GM21825 (cell line): ENCODE results near the gene FZD4.
"Not testable (repeated sequence)": the region's sequence is repeated elsewhere in the genome, so short reads cannot be mapped to it uniquely, and the experiment has no call there.

Source experiments
- ATAC-seq: cut with Tn5 transposase; IDR thresholded peaks from one replicate; pipeline ENCODE4 v1.9.1; 2021; ENCODE audit warnings: mild to moderate bottlenecking, moderate library complexity; ENCODE audit not compliant: unreplicated experiment

The FZD4 gene

GRCh38 chr11:86916330-86916729 is 38.9 kb downstream of the FZD4 start:
- ATAC-seq: no peak

DNA sequence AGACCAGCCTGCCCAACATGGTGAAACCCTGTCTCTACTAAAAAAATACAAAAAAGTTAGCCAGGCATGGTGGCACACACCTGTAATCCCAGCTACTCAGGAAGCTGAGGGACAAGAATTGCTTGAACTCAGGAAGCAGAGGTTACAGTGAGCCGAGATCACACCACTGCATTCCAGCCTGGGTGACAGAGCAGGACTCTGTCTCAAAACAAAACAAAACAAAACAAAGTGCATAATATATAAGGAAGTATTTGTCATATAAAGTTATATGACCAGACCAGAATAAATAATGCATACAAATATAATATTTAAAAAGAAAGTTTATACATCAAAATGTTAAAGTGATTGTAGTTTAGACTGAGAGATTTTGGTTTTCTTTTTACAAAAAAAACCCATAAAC is 39.3 kb downstream of the FZD4 start:
- not testable (repeated sequence) for ATAC-seq

- no peak for ATAC-seq
Measured at GRCh38 chr11:86914865-86915519, 40.2 kb downstream of the FZD4 start.

DNA sequence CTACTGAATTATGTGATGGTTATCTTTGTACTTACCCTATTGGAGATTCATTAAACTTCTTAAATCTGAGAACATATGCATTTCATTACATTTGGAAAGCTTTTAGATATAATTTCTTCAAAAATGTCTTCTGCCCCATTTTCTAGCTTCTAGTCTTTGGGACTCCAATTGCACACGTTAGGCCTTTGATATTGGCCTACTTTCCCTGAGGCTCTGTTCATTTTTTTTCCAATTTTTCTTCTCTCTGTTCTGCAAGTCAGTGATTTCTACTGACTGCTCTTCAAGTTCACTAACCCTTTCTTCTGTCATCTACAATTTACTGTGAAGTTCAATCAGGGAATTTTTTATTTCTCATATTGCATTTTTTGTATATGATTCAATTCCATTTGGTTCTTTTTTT is 43.0 kb downstream of the FZD4 start:
- no peak for ATAC-seq

- no peak for ATAC-seq
Measured at GRCh38 chr11:86910592-86910991, 44.6 kb downstream of the FZD4 start.

DNA sequence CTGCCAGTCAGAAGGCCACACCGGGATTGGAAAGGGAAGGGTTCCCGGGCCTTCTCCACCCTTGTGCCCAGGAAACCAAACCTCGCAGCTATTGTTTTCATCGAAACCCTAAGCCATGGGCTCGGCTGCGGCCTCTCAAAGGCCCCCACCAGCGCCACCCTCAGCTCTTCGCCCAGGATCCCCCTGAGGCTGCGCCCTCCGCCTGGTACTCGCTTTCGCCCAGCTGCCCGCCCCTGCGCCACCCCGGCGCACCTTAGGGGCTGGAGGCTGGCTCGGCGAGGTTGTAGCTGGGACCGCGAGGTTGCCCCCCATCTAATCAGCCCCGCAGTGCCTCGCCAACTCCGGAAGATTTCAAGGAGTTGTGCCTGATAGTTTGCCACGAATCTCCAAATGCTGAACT is 49.0 kb downstream of the FZD4 start:
- ATAC-seq: no peak

DNA sequence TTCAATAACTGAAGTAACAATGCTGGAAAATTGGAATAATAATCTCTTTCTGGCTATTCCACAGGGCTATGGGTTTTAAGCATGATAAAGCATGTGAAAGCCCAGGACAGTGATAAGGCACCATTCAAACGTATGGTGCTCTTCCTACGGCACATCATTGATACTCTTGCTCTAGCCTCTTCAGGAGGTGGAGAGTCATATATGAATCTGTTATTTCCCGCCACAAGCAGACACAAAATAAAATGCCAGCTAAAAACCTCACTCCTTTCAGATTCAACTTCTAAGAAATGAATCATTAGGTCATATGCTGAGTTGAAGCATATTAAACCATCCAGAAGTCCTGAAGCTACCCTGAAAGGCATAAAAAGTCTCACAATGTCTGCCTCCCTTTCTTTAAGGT is 49.9 kb downstream of the FZD4 start:
- ATAC-seq: no peak

DNA sequence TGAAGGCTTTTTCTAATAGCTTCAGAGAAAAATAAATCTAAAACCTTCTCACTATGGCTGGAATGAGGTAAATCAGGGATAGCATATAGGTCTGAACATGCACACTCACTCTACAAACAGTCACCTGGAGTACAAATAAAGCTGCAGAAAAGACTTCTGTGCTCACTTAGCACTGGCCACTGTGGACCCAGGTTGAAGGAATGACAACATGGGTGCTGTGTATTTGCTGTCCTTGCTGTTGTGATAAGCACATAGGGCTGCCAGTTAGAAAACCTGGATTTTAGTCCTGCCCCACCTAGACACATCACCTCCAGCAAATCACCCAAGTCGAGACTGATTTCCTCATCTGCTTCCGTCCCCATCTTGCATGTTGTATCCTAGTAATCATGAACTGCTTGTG is 51.2 kb downstream of the FZD4 start:
- no peak for ATAC-seq

DNA sequence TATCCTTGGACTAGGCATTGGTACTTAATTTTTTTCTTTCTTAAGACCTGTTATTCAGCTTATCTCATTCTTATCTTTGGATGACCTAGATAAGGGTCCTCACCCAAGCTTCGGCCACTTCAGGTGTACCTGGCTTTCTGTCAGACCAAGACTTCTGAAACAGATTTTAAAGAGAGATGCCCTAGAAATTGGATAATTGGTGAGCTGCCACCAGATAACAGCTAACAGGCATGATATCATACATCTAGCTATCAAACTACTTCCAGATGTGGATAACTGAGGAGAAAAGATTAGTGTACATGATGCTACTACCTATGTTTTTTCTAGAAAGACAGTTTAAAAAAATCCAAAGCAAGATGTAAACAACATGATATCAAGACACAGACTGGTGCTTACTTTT is 52.9 kb downstream of the FZD4 start:
- ATAC-seq: no peak

DNA sequence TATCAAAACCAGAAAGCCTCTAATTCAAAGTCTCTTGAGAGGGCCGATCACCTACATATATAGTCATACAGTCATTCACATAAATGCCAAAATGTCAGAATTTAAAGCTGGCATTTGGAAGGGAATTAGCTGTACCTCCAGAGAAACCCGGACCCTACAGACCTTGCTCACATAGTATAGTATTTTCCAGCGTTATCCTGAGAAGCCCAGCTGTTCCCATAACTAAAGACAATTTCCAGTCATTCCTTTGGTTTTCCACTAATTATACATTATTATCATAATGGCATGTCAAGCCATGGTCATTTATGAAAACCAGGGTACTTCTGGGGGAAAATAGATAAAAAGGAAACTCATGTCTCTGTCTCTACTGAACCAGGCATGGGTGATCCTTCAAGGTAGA is 53.6 kb downstream of the FZD4 start:
- no peak for ATAC-seq

DNA sequence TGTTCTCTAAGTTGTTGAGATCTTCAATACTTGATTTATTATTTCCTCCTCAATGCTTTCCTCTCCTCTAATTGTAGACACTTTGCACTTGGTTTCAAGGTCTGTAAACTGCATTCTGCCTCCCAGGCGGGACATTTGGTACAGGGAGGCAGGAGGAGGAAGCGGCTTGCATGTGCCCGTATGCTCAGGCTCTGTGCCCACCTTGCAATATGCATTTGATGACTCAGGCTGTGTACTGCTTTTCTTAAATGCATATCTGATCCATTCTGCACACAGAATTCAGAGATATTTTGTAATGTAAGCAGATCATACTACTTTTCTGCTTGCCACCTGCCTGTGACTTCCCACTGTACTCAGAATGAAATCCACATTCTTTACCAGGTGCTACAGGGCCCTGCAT is 55.0 kb downstream of the FZD4 start:
- ATAC-seq: no peak

DNA sequence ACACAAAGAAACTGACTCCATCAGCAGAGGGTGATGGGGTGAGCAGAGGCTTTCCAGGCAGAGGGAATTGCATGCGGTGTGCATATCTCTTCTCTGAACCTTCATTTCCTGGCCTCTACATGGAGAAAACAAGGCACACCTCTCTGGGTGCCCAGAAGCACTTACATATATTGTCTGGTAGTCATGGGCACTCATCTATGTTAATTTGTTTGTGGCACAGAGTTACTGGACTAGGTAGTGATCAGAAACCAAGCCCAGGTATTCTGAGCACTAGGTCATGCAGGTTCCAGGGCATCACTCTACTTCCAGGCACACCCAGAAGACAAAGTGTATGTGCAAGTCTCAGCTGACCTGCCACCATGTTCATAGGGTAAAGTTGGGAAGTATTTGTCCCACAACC is 56.5 kb downstream of the FZD4 start:
- ATAC-seq: no peak

- no peak for ATAC-seq
Measured at GRCh38 chr11:86896441-86896841, 58.8 kb downstream of the FZD4 start.
